Measurements from ENCODE around the gene SLC4A5.
"Not testable (repeated sequence)": the region's sequence is repeated elsewhere in the genome, so short reads cannot be mapped to it uniquely, and the experiment has no call there.

The SLC4A5 gene

DNA sequence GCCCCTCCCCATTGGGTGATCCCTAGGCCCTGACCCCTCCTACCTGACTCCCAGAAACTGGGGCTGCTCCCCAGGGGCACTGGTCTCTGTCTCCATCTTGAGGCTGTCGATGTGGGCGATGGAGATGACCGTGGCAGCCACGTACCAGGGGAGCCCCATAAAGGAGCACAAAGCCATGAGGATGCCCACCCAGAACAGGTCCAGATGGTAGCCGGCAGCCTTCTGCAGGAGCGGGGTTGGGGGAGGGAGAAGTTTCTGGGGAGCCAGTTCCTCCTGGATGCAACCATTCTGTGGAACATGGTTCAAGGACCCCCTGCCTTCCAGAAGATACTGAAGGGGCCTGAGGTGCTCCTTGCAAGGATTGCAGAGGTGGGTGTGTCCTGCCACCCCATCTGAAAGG is 110.8 kb downstream of the SLC4A5 start:
- Histone ChIP-seq H2AFZ (ENCODE audit: low read depth) (no peak overlapping the region), H3K27ac (no peak overlapping the region), H3K79me2 (ENCODE audit: insufficient read depth, low read depth) (no peaks in the 10 kb centered on the region), H3K36me3 (ENCODE audit: insufficient read depth) (no peaks in the 10 kb centered on the region), H3K4me1 (ENCODE audit: low read depth, poor library complexity, severe bottlenecking) (no peaks in the 10 kb centered on the region), H3K4me2 (no peak overlapping the region), H3K4me3 (IDR thresholded peaks at IDR 0.05; ENCODE audit: insufficient read depth, low read depth, low read length) (no peak overlapping the region), H4K20me1 (ENCODE audit: insufficient read depth) (no peaks in the 10 kb centered on the region), H3K9ac (no peak overlapping the region), H3K27me3 (ENCODE audit: insufficient read depth, low read depth) (no peaks in the 10 kb centered on the region)
- no peak for TF ChIP-seq CTCF (conservative IDR thresholded peaks at IDR 0.05; ENCODE audit: low read depth, low read length)

- H3K9ac ChIP-seq; H2AFZ ChIP-seq (ENCODE audit: low read depth); H3K27ac ChIP-seq; H4K20me1 ChIP-seq (ENCODE audit: insufficient read depth); H3K4me2 ChIP-seq; H3K36me3 ChIP-seq (ENCODE audit: insufficient read depth); H3K4me1 ChIP-seq (ENCODE audit: low read depth, poor library complexity, severe bottlenecking); H3K79me2 ChIP-seq (ENCODE audit: insufficient read depth, low read depth); H3K4me3 ChIP-seq (IDR thresholded peaks at IDR 0.05; ENCODE audit: insufficient read depth, low read depth, low read length); H3K27me3 ChIP-seq (ENCODE audit: insufficient read depth, low read depth): not testable (repeated sequence)
Observed at GRCh38 chr2:74229865-74230264, 113.4 kb downstream of the SLC4A5 start.

DNA sequence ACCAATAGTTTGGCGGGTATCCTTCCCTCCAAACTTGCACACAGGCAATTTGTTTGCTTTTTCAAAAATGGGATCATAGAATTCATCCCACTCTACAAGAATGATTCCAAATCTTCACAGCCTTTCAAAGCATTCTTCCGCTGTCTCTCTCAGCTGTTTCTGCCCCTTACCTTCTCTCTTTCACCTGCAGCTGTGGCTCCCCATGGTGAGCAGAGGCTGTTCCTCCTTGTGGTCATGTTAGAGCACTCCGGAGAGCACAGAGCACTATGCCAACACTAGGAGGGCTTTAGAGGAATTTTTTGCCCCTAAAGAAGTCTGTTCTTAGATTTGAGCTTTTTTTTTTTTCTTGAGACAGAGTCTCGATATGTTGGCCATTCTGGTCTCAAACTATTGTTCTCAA is 114.4 kb downstream of the SLC4A5 start:
- Histone ChIP-seq H3K27me3 (ENCODE audit: insufficient read depth, low read depth) (no peaks in the 10 kb centered on the region), H3K4me2 (no peak overlapping the region), H3K4me1 (ENCODE audit: low read depth, poor library complexity, severe bottlenecking) (no peaks in the 10 kb centered on the region), H3K79me2 (ENCODE audit: insufficient read depth, low read depth) (no peaks in the 10 kb centered on the region), H2AFZ (ENCODE audit: low read depth) (no peak overlapping the region), H3K36me3 (ENCODE audit: insufficient read depth) (no peaks in the 10 kb centered on the region), H3K27ac (no peak overlapping the region), H3K9ac (no peak overlapping the region), H3K4me3 (IDR thresholded peaks at IDR 0.05; ENCODE audit: insufficient read depth, low read depth, low read length) (no peak overlapping the region), H4K20me1 (ENCODE audit: insufficient read depth) (no peaks in the 10 kb centered on the region)
- no peak for TF ChIP-seq CTCF (conservative IDR thresholded peaks at IDR 0.05; ENCODE audit: low read depth, low read length)

DNA sequence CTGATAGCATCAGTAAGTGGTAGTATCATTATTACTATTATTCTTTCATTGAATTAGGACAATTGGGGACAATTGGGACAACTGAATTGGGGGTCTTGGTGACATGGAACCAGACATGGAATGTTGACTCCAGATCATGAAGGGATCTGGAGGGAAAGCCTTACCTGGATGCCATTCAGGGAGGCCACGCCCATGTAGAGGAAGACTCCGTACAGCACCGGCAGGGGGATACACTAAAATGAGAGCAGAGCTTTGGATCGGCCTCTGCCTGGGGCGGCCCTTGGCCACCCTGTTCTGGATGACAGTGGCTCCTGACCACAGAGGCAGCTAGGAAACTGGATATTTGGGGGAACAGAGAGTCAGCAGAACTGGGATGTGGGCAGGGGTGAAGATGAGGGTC is 115.6 kb downstream of the SLC4A5 start:
- H3K27ac ChIP-seq = no peak overlapping the region
- no peak overlapping the region for H2AFZ ChIP-seq (ENCODE audit: low read depth)
- H3K27me3 ChIP-seq (ENCODE audit: insufficient read depth, low read depth) = no peaks in the 10 kb centered on the region
- no peak overlapping the region for H3K4me2 ChIP-seq
- no peak overlapping the region for H3K9ac ChIP-seq
- H3K36me3 ChIP-seq (ENCODE audit: insufficient read depth) = no peaks in the 10 kb centered on the region
- TF ChIP-seq CTCF (conservative IDR thresholded peaks at IDR 0.05; ENCODE audit: low read depth, low read length) = no peak
- H3K79me2 ChIP-seq (ENCODE audit: insufficient read depth, low read depth) = no peaks in the 10 kb centered on the region
- H3K4me1 ChIP-seq (ENCODE audit: low read depth, poor library complexity, severe bottlenecking) = no peaks in the 10 kb centered on the region
- H3K4me3 ChIP-seq (IDR thresholded peaks at IDR 0.05; ENCODE audit: insufficient read depth, low read depth, low read length) = no peak overlapping the region
- H4K20me1 ChIP-seq (ENCODE audit: insufficient read depth) = no peaks in the 10 kb centered on the region

DNA sequence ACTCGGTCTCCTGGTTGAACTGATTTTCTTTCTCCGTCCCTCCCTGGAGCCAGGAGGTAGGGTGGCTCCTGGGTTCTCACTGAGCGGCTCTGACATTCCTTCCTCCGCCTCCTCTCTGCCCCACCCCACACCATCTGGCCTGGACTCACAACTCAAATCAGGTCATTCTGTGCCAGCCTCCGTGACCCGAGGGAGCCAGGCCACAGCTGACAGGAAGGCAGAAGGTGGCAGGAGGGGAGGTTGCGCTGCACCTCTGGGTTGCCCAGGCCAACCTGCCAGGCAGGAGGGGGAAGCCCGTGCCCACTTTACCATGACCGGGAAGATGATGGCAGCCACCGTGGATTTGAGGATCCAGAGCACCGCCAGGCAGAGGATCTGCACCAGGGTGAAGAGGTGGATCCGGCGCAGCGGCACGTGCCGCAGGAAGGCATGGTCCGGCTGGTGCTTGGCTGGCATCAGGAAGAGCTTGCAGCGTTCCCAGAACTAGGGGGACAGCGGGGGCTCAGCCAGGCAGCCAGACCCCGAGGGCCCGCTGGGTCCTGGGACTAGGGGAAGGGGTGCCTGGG is 116.5 kb downstream of the SLC4A5 start:
- no peaks in the 10 kb centered on the region for H3K36me3 ChIP-seq (ENCODE audit: insufficient read depth)
- no peak overlapping the region for H3K4me2 ChIP-seq
- no peak for TF ChIP-seq CTCF (conservative IDR thresholded peaks at IDR 0.05; ENCODE audit: low read depth, low read length)
- H3K4me3 ChIP-seq (IDR thresholded peaks at IDR 0.05; ENCODE audit: insufficient read depth, low read depth, low read length) = no peak overlapping the region
- no peaks in the 10 kb centered on the region for H3K4me1 ChIP-seq (ENCODE audit: low read depth, poor library complexity, severe bottlenecking)
- no peaks in the 10 kb centered on the region for H3K79me2 ChIP-seq (ENCODE audit: insufficient read depth, low read depth)
- H2AFZ ChIP-seq (ENCODE audit: low read depth) = no peak overlapping the region
- H3K27me3 ChIP-seq (ENCODE audit: insufficient read depth, low read depth) = no peaks in the 10 kb centered on the region
- H3K27ac ChIP-seq = no peak overlapping the region
- no peak overlapping the region for H3K9ac ChIP-seq
- H4K20me1 ChIP-seq (ENCODE audit: insufficient read depth) = no peaks in the 10 kb centered on the region
